ENCODE results near the gene CD200R1. TPM values are rescaled to one million over a fixed set of nuclear protein-coding genes. Genes with fewer than 3 reads are reported as not detected.

The CD200R1 gene
- total and polyA plus RNA-seq, 2 of the 13 experiments (the other 11 are each of a cell fraction or from before 2014, with no cell fraction given) = 0.04 TPM; not detected in 1

- CTCF ChIA-PET (ENCODE audit: low intra/inter-chr PET ratio, low total read pairs) = no interaction called here
- FAIRE-seq = no peak
- Histone ChIP-seq H3K79me2 (ENCODE audit: insufficient read depth, low read length) (no peaks in the 10 kb centered on the region), H4K20me1 (ENCODE audit: insufficient read depth, low read length) (no peaks in the 10 kb centered on the region), H3K36me3 (replicated peaks in 1 of 2; ENCODE audit: control insufficient read depth in 1 of 2, insufficient read depth in 2 of 2, low read length in 2 of 2) (no peaks in the 10 kb centered on the region), H3K4me3 (replicated peaks in 1 of 3; ENCODE audit: insufficient read depth in 1 of 3, low read depth in 2 of 3, low read length in 3 of 3) (no peak overlapping the region), H3K4me1 (ENCODE audit: insufficient read depth, low read length) (no peaks in the 10 kb centered on the region), H2AFZ (ENCODE audit: low read length) (no peak overlapping the region), H3K27me3 (ENCODE audit: control insufficient read depth in 1 of 2, insufficient read depth in 2 of 2, low read length in 2 of 2) (no peaks in the 10 kb centered on the region), H3K9ac (ENCODE audit: insufficient read depth, low read depth, low read length) (no peak overlapping the region), H3K4me2 (ENCODE audit: low read depth, low read length) (no peak overlapping the region), H3K27ac (ENCODE audit: extremely low read length, insufficient read depth, low read length) (no peak overlapping the region), H3K9me3 (ENCODE audit: low read length) (peaks cover 6% of the 10 kb centered on the region; the same call in 1 of the 2 replicates)
- POLR2A ChIA-PET = no interaction called here
- TF ChIP-seq ZNF883 (CRISPR knock-in tag; IDR thresholded peaks at IDR 0.05; ENCODE audit: not compliant biosample characterization) (no peak), REXO4 (CRISPR knock-in tag; IDR thresholded peaks at IDR 0.05; ENCODE audit: borderline replicate concordance) (no peak), PCBP2 (optimal IDR thresholded peaks at IDR 0.05; ENCODE audit: low read depth, low read length, poor library complexity, severe bottlenecking) (no peak), EED (CRISPR knock-in tag; IDR thresholded peaks at IDR 0.05) (no peak), KAT7 (CRISPR knock-in tag; IDR thresholded peaks at IDR 0.05; ENCODE audit: borderline replicate concordance) (no peak), GATAD1 (CRISPR knock-in tag; IDR thresholded peaks at IDR 0.05) (no peak), NCOA5 (CRISPR knock-in tag; IDR thresholded peaks at IDR 0.05) (no peak), CREB3 (CRISPR knock-in tag; IDR thresholded peaks at IDR 0.05) (no peak), POLR2AphosphoS2 (IDR thresholded peaks at IDR 0.05; ENCODE audit: low read depth, low read length) (no peak), LCORL (IDR thresholded peaks at IDR 0.05) (no peak), LCORL (CRISPR knock-in tag; IDR thresholded peaks at IDR 0.05) (no peak), EEA1 (CRISPR knock-in tag; IDR thresholded peaks at IDR 0.05; ENCODE audit: borderline replicate concordance) (no peak), MXD4 (CRISPR knock-in tag; IDR thresholded peaks at IDR 0.05) (no peak)
- TF ChIP-seq, protein P1, sequence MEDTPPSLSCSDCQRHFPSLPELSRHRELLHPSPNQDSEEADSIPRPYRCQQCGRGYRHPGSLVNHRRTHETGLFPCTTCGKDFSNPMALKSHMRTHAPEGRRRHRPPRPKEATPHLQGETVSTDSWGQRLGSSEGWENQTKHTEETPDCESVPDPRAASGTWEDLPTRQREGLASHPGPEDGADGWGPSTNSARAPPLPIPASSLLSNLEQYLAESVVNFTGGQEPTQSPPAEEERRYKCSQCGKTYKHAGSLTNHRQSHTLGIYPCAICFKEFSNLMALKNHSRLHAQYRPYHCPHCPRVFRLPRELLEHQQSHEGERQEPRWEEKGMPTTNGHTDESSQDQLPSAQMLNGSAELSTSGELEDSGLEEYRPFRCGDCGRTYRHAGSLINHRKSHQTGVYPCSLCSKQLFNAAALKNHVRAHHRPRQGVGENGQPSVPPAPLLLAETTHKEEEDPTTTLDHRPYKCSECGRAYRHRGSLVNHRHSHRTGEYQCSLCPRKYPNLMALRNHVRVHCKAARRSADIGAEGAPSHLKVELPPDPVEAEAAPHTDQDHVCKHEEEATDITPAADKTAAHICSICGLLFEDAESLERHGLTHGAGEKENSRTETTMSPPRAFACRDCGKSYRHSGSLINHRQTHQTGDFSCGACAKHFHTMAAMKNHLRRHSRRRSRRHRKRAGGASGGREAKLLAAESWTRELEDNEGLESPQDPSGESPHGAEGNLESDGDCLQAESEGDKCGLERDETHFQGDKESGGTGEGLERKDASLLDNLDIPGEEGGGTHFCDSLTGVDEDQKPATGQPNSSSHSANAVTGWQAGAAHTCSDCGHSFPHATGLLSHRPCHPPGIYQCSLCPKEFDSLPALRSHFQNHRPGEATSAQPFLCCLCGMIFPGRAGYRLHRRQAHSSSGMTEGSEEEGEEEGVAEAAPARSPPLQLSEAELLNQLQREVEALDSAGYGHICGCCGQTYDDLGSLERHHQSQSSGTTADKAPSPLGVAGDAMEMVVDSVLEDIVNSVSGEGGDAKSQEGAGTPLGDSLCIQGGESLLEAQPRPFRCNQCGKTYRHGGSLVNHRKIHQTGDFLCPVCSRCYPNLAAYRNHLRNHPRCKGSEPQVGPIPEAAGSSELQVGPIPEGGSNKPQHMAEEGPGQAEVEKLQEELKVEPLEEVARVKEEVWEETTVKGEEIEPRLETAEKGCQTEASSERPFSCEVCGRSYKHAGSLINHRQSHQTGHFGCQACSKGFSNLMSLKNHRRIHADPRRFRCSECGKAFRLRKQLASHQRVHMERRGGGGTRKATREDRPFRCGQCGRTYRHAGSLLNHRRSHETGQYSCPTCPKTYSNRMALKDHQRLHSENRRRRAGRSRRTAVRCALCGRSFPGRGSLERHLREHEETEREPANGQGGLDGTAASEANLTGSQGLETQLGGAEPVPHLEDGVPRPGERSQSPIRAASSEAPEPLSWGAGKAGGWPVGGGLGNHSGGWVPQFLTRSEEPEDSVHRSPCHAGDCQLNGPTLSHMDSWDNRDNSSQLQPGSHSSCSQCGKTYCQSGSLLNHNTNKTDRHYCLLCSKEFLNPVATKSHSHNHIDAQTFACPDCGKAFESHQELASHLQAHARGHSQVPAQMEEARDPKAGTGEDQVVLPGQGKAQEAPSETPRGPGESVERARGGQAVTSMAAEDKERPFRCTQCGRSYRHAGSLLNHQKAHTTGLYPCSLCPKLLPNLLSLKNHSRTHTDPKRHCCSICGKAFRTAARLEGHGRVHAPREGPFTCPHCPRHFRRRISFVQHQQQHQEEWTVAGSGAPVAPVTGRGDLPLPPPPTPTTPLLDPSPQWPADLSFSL (CRISPR knock-in tag; IDR thresholded peaks at IDR 0.05) = no peak
- TF ChIP-seq, protein P2, sequence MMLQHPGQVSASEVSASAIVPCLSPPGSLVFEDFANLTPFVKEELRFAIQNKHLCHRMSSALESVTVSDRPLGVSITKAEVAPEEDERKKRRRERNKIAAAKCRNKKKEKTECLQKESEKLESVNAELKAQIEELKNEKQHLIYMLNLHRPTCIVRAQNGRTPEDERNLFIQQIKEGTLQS (CRISPR knock-in tag; IDR thresholded peaks at IDR 0.05) = no peak
- TF ChIP-seq, protein P3, sequence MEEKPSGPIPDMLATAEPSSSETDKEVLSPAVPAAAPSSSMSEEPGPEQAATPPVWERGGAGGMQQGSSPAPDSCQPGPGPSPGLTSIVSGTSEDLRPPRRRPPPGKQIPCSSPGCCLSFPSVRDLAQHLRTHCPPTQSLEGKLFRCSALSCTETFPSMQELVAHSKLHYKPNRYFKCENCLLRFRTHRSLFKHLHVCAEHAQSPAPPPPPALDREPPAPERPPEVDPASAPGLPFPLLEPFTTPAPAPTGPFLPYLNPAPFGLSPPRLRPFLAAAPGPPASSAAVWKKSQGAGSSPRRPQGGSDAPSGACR (CRISPR knock-in tag; IDR thresholded peaks at IDR 0.05) = no peak
- intact Hi-C loops (cut with micrococcal nuclease; ENCODE audit: unreplicated experiment) = no loop called here
- DNase-seq (ENCODE audit: low spot score) = no peak
- 22% methylated on average over 7 of the region's 9 CpGs for WGBS (ENCODE audit: low lambda C conversion rate)
- no TSS peak for BruUV-seq (replicated peaks)
- ATAC-seq = no peak
- in situ Hi-C loops (cut with HindIII; ENCODE audit: extremely low pct_ligation_motif_present, low pct_unique_long_range_greater_than_20kb) = no loop called here
Observed at GRCh38 chr3:112948346-112948838, 26.5 kb downstream of the CD200R1 start.

All from HepG2 (cell line).